K562 (cell line): ENCODE data around the gene PRKG1. TPM values are rescaled to one million over a fixed set of nuclear protein-coding genes. Genes with fewer than 3 reads are reported as not detected.

Experiments used
- ATAC-seq: fragments of 200-7000 bp; cut with Tn5 transposase; 3 replicates; pipeline ENCODE4 v1.9.1; 2020; ENCODE audit warnings: moderate library complexity
- BruUV-seq: library from RNA; stranded (reverse); fragments of 400-500 nt; replicated peaks from 2 replicates; lab custom pipeline; 2021; lab: Mats Ljungman, UMichigan
- CTCF ChIA-PET: fragments of 300-600 bp; formaldehyde crosslinking; extraction: SDS; loops from one replicate; lab custom pipeline; 2021; ENCODE audit warnings: low intra/inter-chr PET ratio; lab: Yijun Ruan, JAX
- POLR2A ChIA-PET: fragments of 300-600, 350-650 bp; sonication (Branson Sonifier 250); formaldehyde crosslinking; extraction: SDS; loops from one replicate; lab custom pipeline; 2021; ENCODE audit warnings: antibody characterized with exemption, inconsistent platforms; lab: Yijun Ruan, JAX
- DNase-seq, 4 experiments: peaks; one replicate each; pipeline versions ENCODE4 v3.0.0 to v3.0.0-alpha.2; 2011 to 2018; ENCODE audit warnings: low spot score in 3 of 4, mixed read lengths in 3 of 4; ENCODE audit errors: extremely low read depth in 1 of 4
- FAIRE-seq: peaks from 2 replicates; lab custom pipeline; 2011; peaks lifted over from hg19 to GRCh38; lab: Jason Lieb, UNC
- H2AFZ ChIP-seq: 2 replicates; pipeline ENCODE4 v1.6.0; 2011; ENCODE audit warnings: low read depth, low read length, control low read depth, inconsistent platforms
- H3K27ac ChIP-seq: fragments of 200-600 bp; 3 replicates; pipeline ENCODE4 v1.8.0; 2011; ENCODE audit warnings: low read depth, mild to moderate bottlenecking, control low read depth, inconsistent platforms, low read length, moderate library complexity, mixed read lengths; ENCODE audit errors: extremely low read depth
- H3K27me3 ChIP-seq, 2 experiments: fragments of 300-600 bp in 1 of 2; 2 replicates in 1 of 2; 3 replicates in 1 of 2; pipeline versions ENCODE4 v1.6.0 to v1.8.0; 2011; ENCODE audit warnings: inconsistent platforms in 2 of 2, low read length in 2 of 2, mild to moderate bottlenecking in 1 of 2, mixed read lengths in 1 of 2, moderate library complexity in 1 of 2; ENCODE audit not compliant: control insufficient read depth in 2 of 2, insufficient read depth in 2 of 2
- H3K36me3 ChIP-seq: fragments of 300-600 bp; 3 replicates; pipeline ENCODE4 v1.8.0; 2011; ENCODE audit warnings: mild to moderate bottlenecking, low read length, inconsistent platforms; ENCODE audit not compliant: control insufficient read depth, insufficient read depth
- H3K4me1 ChIP-seq, 2 experiments: fragments of 200-600 bp in 1 of 2; replicated peaks in 1 of 2; 2 replicates in 1 of 2; 3 replicates in 1 of 2; pipeline versions ENCODE4 v1.5.1 to v1.8.0; 2011; ENCODE audit warnings: inconsistent platforms in 2 of 2, low read length in 2 of 2, mild to moderate bottlenecking in 1 of 2, mixed read lengths in 1 of 2, moderate library complexity in 1 of 2; ENCODE audit not compliant: control insufficient read depth in 2 of 2, insufficient read depth in 2 of 2
- H3K4me2 ChIP-seq: 2 replicates; pipeline ENCODE4 v1.6.1; 2011; ENCODE audit warnings: low read length, control low read depth, inconsistent platforms, mixed read lengths; ENCODE audit not compliant: insufficient read depth
- H3K4me3 ChIP-seq: fragments of 200-600 bp; sonication (generic), shearing (Covaris generic); 2 replicates; pipeline ENCODE4 v1.5.1; 2016; ENCODE audit warnings: control low read depth, inconsistent platforms
- H3K79me2 ChIP-seq: fragments of 200-600 bp; 3 replicates; pipeline ENCODE4 v1.8.0; 2011; ENCODE audit warnings: low read length, inconsistent platforms; ENCODE audit not compliant: control insufficient read depth, insufficient read depth
- H3K9ac ChIP-seq, 2 experiments: 2 replicates each; pipeline versions ENCODE4 v1.6.0 to v1.6.1; 2011; ENCODE audit warnings: low read depth in 2 of 2, low read length in 2 of 2, control low read depth in 1 of 2, inconsistent platforms in 1 of 2, mild to moderate bottlenecking in 1 of 2, mixed read lengths in 1 of 2; ENCODE audit not compliant: insufficient read depth in 1 of 2
- H3K9me1 ChIP-seq: one replicate; pipeline ENCODE4 v1.6.0; 2011; ENCODE audit warnings: inconsistent platforms, mild to moderate bottlenecking, low read length, moderate library complexity; ENCODE audit not compliant: control insufficient read depth, insufficient read depth
- H3K9me3 ChIP-seq: replicated peaks from 2 replicates; pipeline ENCODE4 v1.5.1; 2011; ENCODE audit warnings: low read depth, low read length, inconsistent platforms; ENCODE audit not compliant: control insufficient read depth, insufficient read depth
- H4K20me1 ChIP-seq: replicated peaks from 2 replicates; pipeline ENCODE4 v1.6.1; 2011; ENCODE audit warnings: low read length, inconsistent platforms, mixed read lengths; ENCODE audit not compliant: control insufficient read depth, insufficient read depth
- CBFA2T3 ChIP-seq: fragments of 450-650 bp; IDR thresholded peaks from 2 replicates; pipeline ENCODE4 v1.6.1; 2017
- CTBP1 ChIP-seq: fragments of 450-650 bp; IDR thresholded peaks from 2 replicates; pipeline ENCODE4 v1.6.1; 2016; ENCODE audit warnings: borderline replicate concordance
- ETV5 ChIP-seq: sonication (generic); formaldehyde crosslinking; IDR thresholded peaks from 2 replicates; pipeline ENCODE4 v1.4.0; 2020; ENCODE audit warnings: low read depth, mild to moderate bottlenecking, missing genetic modification reagents
- HMG20B ChIP-seq: fragments of 250-450 bp; sonication (Bioruptor Pico); IDR thresholded peaks from 2 replicates; pipeline ENCODE4 v1.5.0; 2021; ENCODE audit warnings: mild to moderate bottlenecking
- HNRNPK ChIP-seq: fragments of 200-400 bp; formaldehyde crosslinking; IDR thresholded peaks from one replicate; pipeline ENCODE4 v1.6.1; 2018; ENCODE audit warnings: mild to moderate bottlenecking, low read depth, low read length; ENCODE audit not compliant: poor library complexity, severe bottlenecking
- ID3 ChIP-seq, 2 experiments: fragments of 250-450 bp in 1 of 2; fragments of 450-650 bp in 1 of 2; sonication (Bioruptor Pico) in 1 of 2; IDR thresholded peaks; 2 replicates each; pipeline versions ENCODE4 v1.6.1 to v1.8.0; 2016 to 2021; ENCODE audit warnings: mild to moderate bottlenecking in 2 of 2, moderate library complexity in 2 of 2, missing compliant biosample characterization in 1 of 2, missing genetic modification characterization in 1 of 2
- RUNX1 ChIP-seq: sonication (generic); IDR thresholded peaks from 2 replicates; pipeline ENCODE4 v1.6.1; 2016; ENCODE audit warnings: antibody characterized with exemption, low read depth
- SRF ChIP-seq, 2 experiments: fragments of 250-450, 450-650 bp in 1 of 2; sonication (Bioruptor Pico) in 1 of 2; sonication (generic) in 1 of 2; formaldehyde crosslinking; IDR thresholded peaks; 2 replicates each; pipeline versions ENCODE4 v1.5.0 to v1.5.1; 2020 to 2022; ENCODE audit warnings: mild to moderate bottlenecking in 1 of 2, missing genetic modification reagents in 1 of 2
- TCF7L2 ChIP-seq: fragments of 150-350 bp; IDR thresholded peaks from 2 replicates; pipeline ENCODE4 v1.6.1; 2016; ENCODE audit warnings: low read depth, mild to moderate bottlenecking, low read length, moderate library complexity
- TOE1 ChIP-seq, 2 experiments: fragments of 450-650 bp in 1 of 2; sonication (generic) in 1 of 2; formaldehyde crosslinking in 1 of 2; IDR thresholded peaks; 2 replicates each; pipeline versions ENCODE4 v1.7.1 to v1.8.0; 2016 to 2022; ENCODE audit warnings: borderline replicate concordance in 2 of 2, mild to moderate bottlenecking in 2 of 2, antibody characterized with exemption in 1 of 2, inconsistent platforms in 1 of 2, low read depth in 1 of 2, missing genetic modification reagents in 1 of 2, moderate library complexity in 1 of 2
- YY1 ChIP-seq, 3 experiments: IDR thresholded peaks; 2 replicates each; pipeline ENCODE4 v1.6.1; 2011; ENCODE audit warnings: low read length in 2 of 3, mild to moderate bottlenecking in 2 of 3, moderate library complexity in 2 of 3, borderline replicate concordance in 1 of 3, control low read depth in 1 of 3, low read depth in 1 of 3; ENCODE audit not compliant: insufficient read depth in 3 of 3, insufficient replicate concordance in 2 of 3, control insufficient read depth in 1 of 3, insufficient read length in 1 of 3; ENCODE audit errors: extremely low read depth in 1 of 3
- ZBTB33 ChIP-seq: sonication (generic); formaldehyde crosslinking; IDR thresholded peaks from 2 replicates; pipeline ENCODE4 v1.8.1; 2023; ENCODE audit warnings: mild to moderate bottlenecking, missing genetic modification reagents
- ZBTB5 ChIP-seq: fragments of 450-650 bp; IDR thresholded peaks from 2 replicates; pipeline ENCODE4 v1.6.1; 2017; ENCODE audit warnings: antibody characterized with exemption
- WGBS: fragments of 100-300 bp; shearing (Covaris generic); methylation state at CpG from one replicate; pipeline ENCODE4 v1.1.6; 2016; ENCODE audit warnings: low coverage, mixed read lengths; ENCODE audit not compliant: insufficient coverage; ENCODE audit errors: missing lambda C conversion rate; 5-methylcytosine and 5-hydroxymethylcytosine counted together
- in situ Hi-C: fragments of 300-500 bp; cut with MboI; formaldehyde crosslinking; loops from 4 replicates; pipeline ENCODE4 v1.15.0; 2018; ENCODE audit warnings: inconsistent platforms, mixed read lengths
- intact Hi-C: fragments of 100-400 bp; cut with micrococcal nuclease; formaldehyde crosslinking; loops from 2 replicates; pipeline ENCODE4 v1.14.2; 2022
- polyA plus RNA-seq, 8 experiments: library from polyadenylated mRNA; depleted of rRNA in 4 of 8; stranded (reverse) in 5 of 8; unstranded in 3 of 8; fragments of >200 nt; fragmentation: Nextera tagmentation in 2 of 8; fragmentation: Illumina TruSeq in 1 of 8; extraction: Ambion mirVana in 2 of 8; extraction: Trizol in 1 of 8; gene quantifications; 2 replicates each; pipeline versions ENCODE4 v1.2.1 to v1.2.3, GENCODE V29; 2011 to 2014; ENCODE audit warnings: inconsistent platforms in 1 of 8, missing spikeins in 1 of 8
- total RNA-seq, 7 experiments: library from RNA; depleted of rRNA in 6 of 7; stranded (reverse); fragments of >200 nt in 6 of 7; fragmentation: Illumina TruSeq in 2 of 7; extraction: Trizol in 2 of 7; gene quantifications; 2 replicates each; pipeline versions ENCODE4 v1.2.1 to v1.2.3, GENCODE V29; 2011 to 2021; ENCODE audit warnings: low replicate concordance in 1 of 7
- TF ChIP-seq, protein P1 (sequence below): fragments of 450-650 bp; formaldehyde crosslinking; IDR thresholded peaks from 2 replicates; pipeline ENCODE4 v1.4.0; 2020; ENCODE audit warnings: mild to moderate bottlenecking, moderate library complexity

PRKG1 gene
- total and polyA plus RNA-seq, 9 of the 15 experiments (the other 6 are each of a cell fraction or from before 2014, with no cell fraction given), result 0.22 TPM; not detected in 8

- FAIRE-seq, result no peak
- H3K79me2 ChIP-seq, result no peaks in the 10 kb centered on the region
- H3K4me3 ChIP-seq, result no peak overlapping the region
- no peaks in the 10 kb centered on the region for H4K20me1 ChIP-seq
- H3K36me3 ChIP-seq, result no peaks in the 10 kb centered on the region
- H3K27me3 ChIP-seq, result no peaks in the 10 kb centered on the region
- in situ Hi-C loops, result no loop called here
- intact Hi-C loops, result no loop called here
- no peak overlapping the region for H3K9ac ChIP-seq
- no peaks in the 10 kb centered on the region for H3K4me1 ChIP-seq
- no peak overlapping the region for H2AFZ ChIP-seq
- ChIA-PET POLR2A (interaction anchor here (1.3 kb wide), 1 partner anchor 10 kb away, joined by 3 read pairs; no protein-coding TSS in a partner anchor), CTCF (no interaction called here)
- BruUV-seq, result no TSS peak
- no peak overlapping the region for H3K27ac ChIP-seq
- 1% methylated on average over 5 of the region's 5 CpGs for WGBS
- no peak for ATAC-seq
- no peaks in the 10 kb centered on the region for H3K9me1 ChIP-seq
- no peak for DNase-seq
- H3K9me3 ChIP-seq, result no peaks in the 10 kb centered on the region
- no peak overlapping the region for H3K4me2 ChIP-seq
- TF ChIP-seq TCF7L2 (no peak), RUNX1 (no peak), SRF (CRISPR knock-in tag; IDR thresholded peaks at IDR 0.05) (no peak), CTBP1 (no peak), ETV5 (CRISPR knock-in tag) (no peak), HNRNPK (no peak), ZBTB5 (no peak), ID3 (CRISPR knock-in tag; IDR thresholded peaks at IDR 0.05) (no peak), ID3 (tag; IDR thresholded peaks at IDR 0.05) (no peak), CBFA2T3 (no peak), HMG20B (CRISPR knock-in tag) (no peak), TOE1 (IDR thresholded peaks at IDR 0.05; ENCODE audit: borderline replicate concordance) (no peak), TOE1 (CRISPR knock-in tag; IDR thresholded peaks at IDR 0.05; ENCODE audit: borderline replicate concordance, low read depth) (no peak), ZBTB33 (CRISPR knock-in tag) (no peak), YY1 (IDR thresholded peaks at IDR 0.05; ENCODE audit: borderline replicate concordance in 1 of 3, control insufficient read depth in 1 of 3, extremely low read depth in 1 of 3, insufficient read depth in 3 of 3, insufficient read length in 1 of 3, insufficient replicate concordance in 2 of 3, low read depth in 1 of 3, low read length in 2 of 3) (no peak)
- TF ChIP-seq, protein P1, sequence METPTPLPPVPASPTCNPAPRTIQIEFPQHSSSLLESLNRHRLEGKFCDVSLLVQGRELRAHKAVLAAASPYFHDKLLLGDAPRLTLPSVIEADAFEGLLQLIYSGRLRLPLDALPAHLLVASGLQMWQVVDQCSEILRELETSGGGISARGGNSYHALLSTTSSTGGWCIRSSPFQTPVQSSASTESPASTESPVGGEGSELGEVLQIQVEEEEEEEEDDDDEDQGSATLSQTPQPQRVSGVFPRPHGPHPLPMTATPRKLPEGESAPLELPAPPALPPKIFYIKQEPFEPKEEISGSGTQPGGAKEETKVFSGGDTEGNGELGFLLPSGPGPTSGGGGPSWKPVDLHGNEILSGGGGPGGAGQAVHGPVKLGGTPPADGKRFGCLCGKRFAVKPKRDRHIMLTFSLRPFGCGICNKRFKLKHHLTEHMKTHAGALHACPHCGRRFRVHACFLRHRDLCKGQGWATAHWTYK (CRISPR knock-in tag), result no peak
Observed at GRCh38 chr10:51918884-51919325, 844.6 kb downstream of the PRKG1 start.
